GM19438 (cell line): Measurements from ENCODE around the gene KY.

Source experiments
- ATAC-seq: cut with Tn5 transposase; IDR thresholded peaks from one replicate; pipeline ENCODE4 v1.9.1; 2021; ENCODE audit warnings: low read depth; ENCODE audit not compliant: unreplicated experiment

KY gene

DNA sequence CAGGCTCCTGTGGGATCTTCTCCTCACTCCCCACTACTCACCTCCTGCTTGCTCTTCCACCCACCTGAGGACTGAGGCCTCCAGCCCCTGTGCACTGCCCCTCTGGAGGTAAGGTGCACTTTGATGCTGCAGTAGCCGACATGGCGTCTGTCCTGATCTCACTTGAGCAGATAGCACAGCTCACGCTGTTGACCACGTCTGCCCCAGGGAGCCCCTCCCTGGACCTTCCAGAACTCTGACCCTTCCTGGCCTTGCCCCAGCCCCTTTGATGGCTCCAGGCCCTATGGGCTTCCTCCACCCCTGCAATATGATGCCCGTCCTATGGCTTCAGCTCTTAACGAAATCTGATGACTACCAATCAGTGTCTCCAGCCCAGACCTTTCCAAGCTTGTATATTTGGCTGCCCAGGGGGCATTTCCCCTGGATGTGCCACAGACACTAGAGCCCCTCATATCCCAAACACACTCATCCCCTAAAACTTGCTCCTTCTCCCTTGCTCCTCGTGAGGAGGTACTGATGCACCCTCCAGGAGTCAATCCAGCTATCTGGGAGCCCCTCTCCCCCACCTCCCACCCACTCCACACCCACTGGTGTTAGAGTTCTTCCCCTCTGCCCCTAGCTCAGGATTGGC, 27.1 kb downstream of the KY start:
- no peak for ATAC-seq

DNA sequence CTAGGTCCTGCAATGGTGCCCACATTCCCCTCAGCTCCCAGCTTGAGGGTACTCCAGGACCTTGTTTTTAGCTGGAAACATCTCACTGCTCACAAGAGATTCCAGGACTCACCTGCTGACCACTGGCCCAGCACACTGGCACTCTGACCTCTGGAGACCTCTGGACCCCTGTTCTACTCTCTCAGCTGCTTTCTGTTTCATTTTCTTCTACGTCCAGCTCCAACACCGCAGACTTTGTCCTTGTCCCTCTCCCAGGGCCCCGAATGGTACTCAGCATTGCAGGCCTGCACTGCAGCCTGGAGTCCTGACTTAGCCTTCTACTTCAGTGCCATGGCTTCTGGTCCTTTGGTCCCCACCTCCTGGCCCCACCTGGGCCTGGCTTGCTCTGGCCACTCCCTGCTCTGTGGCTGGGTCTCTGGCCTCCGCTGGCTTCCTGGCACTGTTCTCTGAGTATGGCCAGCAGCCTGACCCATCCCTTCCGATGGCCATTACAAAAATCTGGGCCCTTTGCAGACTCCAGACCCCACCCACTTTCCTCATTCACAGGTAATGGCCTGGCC, 27.9 kb downstream of the KY start:
- no peak for ATAC-seq

DNA sequence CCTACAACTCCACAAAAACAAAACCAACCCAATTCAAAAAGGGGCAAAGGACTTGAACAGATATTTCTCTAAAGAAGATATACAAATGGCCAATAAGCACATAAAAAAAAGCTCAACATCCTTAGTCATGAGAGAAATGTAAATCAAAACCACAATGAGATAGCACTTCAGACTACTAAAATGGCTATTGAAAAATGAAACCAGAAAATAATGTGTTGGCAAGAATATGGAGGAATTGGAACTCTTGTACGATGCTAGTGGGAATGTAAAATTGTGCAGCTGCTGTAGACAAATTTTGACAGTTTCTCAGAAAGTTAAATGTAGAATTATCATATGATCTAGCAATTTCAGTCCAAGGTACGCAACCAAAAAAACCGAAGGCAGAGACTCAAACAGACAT, 29.0 kb downstream of the KY start:
- ATAC-seq = no peak

DNA sequence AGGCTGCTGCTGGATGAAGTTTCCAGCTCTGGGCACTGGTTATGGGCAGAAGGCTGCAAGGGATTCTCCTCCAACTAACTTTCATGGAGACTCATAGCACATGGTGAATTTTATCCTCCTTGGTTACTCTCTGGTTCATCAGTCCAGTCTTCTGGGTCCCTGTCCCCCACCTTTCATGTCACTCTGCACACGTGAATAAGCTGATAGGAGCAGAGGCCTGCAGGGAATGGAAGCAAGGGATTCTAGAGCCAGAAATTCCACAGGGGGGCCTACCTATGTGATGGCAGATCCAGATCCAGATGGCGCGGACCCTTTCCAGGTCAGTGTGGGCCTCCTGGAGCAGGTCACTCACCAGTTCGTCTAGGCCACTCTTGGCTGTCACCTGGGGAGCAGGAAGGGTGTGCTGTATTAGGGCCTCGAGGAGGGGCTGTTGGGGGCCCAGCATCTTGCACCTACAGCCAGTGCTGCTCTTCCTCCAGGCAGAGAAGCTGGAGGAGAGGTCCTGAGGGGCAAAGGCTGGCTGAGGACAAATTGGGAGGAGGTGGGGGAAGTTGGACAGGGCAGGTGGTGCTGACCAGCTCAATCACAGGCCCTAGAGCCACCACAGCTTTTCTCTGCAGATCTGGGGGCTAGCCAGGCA, 30.2 kb downstream of the KY start:
- no peak for ATAC-seq

DNA sequence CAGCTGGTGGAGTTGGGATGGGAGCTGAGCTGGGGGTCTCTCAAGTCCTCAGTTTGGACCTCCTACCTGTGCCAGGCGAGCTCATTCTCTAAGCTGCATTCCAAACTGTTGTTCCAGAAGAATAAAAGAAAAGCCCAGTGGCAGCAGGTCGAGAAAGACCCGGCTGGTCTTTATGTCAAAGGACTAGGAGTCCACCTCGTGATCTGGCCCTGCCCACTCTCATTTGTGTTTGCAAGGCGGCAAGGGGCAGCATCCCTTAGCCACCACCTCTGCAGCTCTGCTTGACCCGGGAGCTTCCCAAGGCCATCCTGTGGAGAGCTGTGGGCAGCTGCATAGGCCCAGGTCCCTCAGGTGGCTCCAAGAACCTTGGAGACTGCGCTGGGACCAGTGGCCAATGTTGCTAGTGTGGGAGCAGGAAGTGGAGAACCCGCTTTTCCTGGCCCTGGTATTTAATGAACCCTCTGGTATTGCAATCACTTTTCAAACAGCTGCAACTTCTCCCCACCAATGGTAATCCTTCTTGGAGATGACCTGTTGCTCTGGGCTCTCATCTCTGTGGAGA, 30.9 kb downstream of the KY start:
- ATAC-seq = no peak

DNA sequence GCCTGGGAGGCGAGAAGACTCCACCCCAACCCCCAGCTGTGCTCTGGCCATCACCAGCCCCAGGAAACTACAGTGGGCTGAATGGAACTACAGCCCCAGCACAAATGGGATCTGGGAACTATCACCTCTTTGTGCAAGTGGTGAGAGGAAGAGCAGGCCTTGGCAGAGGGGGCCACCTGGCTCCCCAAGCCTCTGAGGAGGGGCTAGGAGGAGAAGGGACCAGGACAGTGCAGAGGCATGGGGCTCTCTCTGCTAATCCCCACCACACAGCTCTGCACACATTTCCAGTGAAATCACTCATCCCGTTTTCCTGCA, 31.6 kb downstream of the KY start:
- no peak for ATAC-seq

DNA sequence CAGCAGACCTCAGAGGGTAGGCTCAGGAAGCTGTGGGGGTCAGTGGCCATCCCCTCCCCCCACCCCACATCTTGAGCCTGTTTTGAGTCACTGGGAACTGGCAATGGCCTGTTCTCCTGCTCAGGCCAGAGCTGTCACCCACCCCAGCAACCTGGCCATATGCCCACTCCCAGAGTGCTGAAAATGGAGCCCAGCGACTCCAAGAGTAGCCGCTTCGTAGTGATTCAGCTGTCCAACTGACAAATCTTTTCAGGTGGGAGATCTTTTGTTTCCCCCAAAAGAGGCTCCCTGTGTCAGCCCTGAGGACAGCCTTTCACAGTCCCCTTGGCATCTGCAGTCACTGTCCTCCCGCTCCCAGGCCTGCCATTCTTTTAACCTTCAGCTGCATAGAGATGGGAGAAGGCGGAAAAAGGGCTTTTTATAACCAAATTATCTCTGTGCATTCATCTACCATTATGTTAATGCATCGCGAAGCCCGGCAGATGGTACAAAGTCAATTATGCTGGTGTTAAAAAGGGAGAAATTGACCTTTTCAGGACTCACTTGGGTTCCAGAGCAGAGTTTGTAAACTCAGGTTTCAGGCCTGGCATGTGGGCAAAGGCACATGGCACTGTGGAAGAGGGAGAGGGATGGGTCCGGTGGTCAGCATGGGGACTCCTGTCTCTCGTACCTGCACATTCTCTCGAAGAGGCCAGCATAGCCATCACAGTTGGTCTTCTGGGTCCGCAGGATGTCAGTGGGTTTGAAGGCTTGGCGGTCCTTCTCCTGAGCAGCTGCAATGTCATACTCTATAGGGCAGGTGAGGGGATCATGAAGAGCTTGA, 32.1 kb downstream of the KY start:
- ATAC-seq = no peak

DNA sequence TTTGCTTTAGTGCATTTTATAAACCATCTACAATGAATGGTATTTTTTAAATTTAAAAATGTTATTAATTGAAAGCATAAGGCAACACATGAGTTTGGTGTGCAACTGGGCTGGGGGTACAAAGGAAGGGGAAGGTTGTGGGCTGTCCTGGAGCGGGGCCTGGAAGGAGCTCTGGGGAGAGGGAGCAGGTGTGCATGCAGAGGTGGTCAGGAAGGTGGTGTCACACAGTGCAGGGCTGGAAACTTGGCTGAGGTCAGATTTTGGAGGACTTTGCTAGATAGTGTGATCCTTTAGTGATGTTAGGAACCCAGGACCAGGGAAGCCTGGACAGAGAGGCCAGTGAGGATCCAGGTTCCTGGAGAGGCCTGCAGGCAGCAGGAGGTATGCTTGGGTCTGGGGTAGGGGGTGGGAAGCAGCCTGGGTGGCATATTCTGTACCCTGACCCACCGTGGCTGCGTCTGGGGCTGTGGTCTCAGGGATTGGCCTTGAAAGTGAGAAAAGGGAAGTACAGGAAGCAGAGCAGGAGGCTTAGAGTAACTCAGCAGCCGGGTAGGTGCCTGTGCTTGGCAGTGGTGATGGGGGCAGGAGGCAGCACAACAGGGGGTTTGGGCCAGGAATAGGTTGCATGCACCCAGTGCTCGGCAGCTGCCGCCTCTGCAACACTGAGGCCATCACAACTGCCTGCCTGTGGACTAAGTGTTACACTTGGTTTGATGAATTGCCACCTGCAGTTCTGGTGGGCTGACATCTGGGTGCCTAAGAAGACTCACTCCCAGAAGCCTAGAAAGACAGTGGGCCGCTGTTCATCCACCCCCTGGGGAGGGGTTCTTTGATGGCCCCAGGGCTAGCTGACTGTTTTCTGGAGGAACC, 33.0 kb downstream of the KY start:
- ATAC-seq = no peak

DNA sequence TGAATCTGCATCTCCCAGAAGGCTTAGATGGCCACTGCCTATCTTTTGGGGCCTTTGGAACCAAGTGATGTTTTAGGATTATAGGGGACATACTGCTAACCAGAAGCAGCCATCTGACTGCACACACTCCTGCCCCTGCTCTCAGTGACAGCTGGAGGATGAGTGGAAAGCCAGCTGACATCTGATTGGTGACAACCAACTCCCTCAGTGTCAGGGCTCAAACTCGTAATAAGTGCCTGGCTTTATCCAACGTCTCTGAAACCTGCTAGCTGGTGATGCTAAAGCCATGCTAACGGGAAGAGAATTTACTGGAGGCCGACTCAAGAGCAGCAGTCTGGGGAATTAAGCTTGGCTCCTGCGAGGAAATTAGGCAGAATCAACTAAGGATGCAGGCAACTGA, 35.1 kb downstream of the KY start:
- ATAC-seq = no peak

DNA sequence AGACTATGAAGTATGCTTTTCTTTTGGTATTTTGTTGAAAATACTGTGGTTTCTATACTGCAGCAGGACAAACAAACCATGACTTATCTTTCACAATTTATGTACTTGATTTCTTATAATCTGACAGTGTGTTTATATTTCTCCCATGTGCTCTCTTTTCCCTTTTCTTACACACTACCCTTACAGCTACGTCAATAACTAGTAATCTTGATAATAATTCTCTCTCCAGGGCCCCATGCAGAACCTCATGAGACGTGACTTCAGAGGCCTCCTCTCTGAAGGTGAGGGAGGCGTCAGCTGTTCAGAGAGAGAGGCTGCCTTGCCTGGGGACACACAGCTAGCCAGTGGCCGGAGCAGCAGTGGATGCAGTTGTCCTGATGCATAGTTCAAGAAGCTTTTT, 35.9 kb downstream of the KY start:
- ATAC-seq = no peak

DNA sequence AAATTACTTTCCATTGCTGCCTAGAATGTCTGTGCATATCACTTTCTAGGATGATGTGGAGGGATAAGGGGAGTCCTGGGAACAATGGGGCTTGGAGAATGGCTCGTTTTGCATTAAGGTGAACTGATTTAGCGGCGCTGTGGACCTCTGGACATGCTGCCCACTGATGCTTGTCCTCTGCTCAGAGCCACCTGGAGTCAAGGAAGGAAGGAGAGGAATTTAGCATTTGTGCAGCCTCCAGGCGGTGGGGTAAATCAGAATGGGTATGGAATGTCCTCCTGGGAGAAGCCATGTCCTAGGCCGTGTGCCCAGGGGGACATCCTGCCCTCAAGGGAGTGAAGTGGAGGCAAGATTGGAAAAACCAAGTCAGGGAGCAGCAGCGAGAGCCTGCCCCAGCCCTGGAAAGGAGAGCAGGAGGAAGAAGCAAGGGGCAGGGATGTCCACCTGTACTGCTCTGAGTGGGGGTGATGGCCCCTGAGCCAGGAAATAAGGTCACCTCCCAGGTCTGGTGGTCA, 37.8 kb downstream of the KY start:
- no peak for ATAC-seq

DNA sequence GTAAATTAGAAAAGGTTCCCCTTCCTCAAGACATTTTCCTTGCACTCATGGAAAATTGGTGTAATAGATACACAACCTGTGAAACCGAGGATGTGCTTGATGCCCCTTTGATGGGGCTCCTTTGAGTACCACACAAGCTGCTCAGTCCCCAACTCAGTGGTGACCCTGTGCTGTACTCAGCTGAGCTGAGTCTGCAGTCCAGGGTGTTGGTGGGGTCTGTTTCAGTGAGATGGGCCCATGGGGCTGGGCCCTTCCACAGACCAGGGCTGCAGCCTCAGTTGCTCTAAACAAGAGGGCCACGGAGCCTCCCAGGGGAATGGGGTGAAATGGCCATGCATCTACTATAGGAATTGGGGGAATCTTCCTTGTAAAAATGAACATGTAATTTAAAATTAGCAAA, 39.3 kb downstream of the KY start:
- ATAC-seq = no peak

DNA sequence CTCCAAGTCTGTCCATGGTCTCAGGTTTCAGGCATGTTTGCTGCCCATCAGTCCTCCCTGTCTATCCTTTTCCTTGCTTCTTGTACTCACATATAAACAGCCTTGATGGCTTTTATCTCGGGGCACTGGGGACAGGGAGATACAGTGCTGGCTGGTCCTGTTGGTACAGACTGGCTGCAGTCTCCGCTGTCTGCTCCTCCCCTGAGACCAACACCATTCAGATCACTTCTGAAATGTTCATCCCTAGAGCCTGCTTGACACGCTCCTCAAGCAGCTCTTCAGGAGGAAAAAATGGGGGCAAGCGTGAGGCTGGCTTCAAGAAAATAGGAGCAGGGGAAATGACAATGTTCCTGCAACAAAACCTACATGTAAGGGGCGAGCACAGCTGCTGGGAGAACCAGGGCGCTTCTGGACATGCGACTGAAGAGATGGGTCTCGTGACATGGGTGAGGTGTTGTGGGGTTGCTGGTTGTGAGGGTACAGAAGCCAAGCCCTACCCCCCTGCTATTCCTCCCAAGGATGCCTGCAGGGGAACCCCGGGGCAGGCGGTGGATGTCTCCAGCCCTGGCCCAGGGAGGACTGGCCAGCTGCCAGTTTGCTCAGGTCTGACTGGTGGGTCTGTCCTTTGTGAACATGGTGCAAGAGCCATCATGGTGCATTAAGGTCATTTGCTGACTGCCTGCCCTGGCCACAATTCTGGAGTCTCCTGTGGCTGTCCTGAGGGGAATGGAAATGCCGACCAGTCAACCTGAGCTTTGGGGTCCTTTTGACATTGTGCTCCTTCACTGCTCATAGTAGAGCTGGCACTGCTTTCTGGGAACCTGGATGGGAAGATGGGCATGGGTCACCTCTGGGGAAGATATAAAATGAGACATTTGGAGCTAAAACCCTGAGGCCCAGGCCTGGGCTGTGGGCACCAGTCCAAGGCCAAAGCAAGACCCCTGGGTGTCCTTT, 40.1 kb downstream of the KY start:
- ATAC-seq = no peak

DNA sequence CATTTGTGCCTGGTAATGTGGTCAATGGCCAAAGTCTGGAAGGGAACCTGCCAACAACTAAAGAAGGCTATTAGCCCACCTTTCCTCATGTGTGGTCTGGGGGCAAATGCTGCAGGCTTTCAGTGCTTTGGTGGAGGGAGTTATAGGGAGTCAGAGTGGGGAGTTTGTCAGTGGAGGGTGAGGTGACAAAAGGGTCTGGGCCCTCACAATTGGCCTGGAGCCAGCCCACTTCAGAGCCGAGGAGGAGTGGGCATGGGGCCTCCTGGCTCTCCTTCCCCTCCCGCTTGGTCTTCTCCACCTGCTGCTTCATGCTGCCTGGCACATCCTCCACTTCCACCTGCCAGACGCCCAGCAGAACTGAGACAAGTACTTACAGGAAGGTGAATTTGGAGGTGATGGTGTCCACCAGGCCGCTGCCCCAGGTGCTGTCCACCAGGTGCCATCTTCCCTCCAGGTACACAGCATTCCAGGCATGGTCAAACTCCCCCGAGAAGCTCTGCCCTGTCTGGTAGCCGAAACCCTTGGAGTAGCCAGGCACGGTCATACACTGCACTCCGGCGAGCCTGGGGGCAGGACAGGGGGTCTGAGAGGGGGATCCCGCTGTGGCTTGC, 40.9 kb downstream of the KY start:
- ATAC-seq = no peak

DNA sequence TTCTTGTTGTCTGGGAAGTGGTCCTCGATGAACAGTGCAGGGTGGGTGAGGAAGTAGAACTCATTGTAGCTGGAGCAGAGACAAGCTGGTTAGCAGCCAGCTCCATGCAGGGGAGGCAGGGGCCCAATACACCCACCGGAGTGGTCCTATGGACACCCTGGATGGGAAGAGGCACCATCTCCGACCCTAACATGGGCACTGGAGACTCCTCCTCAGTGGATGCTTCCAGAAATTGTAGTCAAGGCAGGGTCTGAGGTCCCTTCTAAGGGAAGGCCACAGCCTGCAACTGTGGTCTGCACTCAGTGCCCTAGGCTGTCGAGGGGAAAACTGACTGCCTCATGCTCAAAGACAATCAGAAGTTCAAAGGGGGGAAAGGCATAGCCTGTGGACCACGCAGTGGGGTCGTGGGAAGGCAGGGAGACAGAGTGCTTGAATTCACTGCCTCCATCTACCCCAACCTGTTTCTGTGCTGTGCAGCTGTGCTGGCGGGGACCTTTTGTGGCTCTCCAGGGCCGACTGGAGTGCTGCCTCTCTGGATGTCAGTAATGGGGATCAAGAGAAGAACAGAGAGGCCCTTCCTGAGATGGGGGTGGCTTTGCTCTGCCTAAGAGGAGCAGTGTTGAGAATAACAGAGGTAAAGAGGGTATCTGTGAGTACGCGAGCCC, 41.9 kb downstream of the KY start:
- ATAC-seq = no peak

DNA sequence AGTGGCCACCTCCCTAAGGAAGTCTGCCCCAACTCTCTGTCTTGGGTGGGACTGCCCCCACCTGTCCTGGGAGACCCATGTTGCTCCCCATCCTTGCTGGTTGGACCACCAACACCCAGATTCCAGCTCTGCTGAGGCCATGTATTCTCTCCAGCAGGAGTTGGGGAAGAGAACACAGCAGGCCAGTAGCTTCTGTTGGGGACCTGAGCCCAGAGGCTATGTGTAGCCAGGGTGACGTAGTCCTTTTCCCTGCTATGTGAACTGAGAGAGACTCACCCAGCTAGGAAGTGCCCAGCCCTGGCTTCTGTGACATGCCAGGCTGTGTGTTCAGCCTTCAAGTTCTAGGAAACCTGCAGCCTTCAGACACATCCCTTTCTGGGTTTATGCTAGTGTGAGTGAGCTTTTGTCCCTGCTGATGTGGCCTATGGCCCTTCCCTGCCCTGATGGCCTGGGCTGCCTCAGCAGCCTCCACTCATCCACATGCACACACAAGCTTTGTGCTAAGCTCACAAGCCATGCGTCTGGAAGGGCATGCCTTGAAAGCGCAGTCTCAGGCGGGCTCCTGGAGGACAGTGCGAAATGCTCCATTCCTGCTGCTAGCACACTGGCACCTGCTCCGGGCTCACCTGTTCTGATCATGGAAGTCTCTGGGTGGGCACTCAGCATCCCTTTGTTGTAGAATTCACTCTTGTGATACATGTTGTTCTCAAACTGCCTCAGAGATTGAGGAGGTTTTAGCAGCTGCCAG, 42.6 kb downstream of the KY start:
- no peak for ATAC-seq
